HG03108 (cell line): ENCODE measurements around the gene AMER3.
A peak's percentile ranks its signal among the peaks of the same experiment; 100 is the strongest.
"Not testable (repeated sequence)": the region's sequence is repeated elsewhere in the genome, so short reads cannot be mapped to it uniquely, and the experiment has no call there.

ENCODE experiments used
- ATAC-seq: cut with Tn5 transposase; IDR thresholded peaks from one replicate; pipeline ENCODE4 v1.9.1; 2021; ENCODE audit warnings: moderate library complexity; ENCODE audit not compliant: unreplicated experiment

AMER3 gene, protein sequence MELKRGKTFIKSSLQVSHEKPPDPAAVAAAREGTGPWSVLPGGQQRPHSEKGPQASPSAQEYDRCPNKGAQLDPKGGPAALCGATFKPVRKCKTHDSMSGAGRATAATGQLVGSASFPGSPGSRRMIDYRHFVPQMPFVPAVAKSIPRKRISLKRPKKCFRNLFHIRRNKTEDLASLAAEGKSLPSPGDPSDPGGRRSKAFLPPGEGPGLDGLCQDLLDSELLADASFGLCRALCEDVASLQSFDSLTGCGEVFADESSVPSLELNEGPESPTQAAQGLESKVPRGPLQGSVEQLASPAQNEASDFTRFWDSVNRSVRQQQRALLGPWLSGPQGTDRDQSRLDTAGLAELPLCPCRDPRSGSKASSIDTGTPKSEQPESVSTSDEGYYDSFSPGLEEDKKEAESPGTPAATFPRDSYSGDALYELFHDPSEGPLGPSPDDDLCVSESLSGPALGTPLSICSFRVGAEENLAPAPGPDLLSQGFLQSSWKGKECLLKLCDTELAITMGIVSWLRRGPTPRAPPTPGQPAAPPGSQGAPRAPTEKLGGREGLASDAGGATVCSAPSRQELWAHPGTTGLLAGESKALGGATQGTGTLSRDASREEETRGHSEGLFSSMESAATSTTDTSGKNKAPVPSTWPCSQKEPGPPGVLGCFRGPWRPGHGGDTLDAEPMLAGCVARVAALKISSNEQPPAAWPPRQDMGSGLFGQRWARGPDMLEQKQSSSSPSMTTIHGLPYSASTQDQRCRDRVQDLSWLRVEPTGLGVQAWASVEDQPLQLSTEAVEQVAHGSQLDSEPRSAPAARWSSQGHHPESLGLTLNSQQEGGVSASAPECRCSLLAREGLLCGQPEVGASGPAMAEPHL

DNA sequence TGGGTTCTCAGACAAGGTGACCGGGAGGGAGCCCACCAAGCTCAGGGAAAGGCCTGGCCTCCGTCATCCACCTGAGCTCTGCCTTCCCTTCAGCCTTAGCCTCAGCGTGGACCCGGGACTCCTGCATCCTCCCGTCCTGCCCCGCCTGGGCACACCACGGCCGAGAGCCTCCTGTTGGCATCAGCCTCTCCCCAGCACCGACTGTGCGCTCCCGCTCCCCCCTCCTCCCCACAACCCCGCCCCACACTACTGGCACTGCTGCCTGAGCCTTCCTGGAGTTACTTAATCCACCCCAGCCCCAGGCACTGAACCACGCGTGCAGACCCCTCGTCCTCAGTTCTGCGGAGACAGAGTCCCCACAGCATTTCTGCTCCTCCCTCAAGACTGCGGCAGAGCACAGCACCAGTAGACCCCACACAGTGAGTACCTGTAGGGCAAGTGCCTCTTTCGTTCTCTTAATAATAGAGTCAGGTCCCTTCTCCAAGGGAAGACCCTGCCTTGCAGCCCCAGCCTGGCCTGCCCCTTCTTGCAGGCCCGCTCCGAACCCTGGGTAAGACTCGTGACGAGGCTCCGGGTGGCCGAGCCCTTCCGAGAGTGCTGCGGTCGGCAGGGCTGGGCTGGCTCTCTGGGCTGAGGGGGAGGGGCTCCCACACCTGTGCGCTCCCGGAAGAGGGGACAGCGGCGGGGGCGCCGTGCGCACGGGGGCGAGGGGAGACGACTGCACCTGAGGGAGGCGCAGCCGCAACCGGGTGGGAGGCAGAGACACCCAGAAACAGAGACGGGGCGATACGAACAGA lies at the start of gene AMER3:
Gene AMER3, plus strand, starts transcription at position 285 of the 797 bp plus-strand sequence. CDS start 6,533 bp downstream, outside the sequence.
- ATAC-seq: no peak

DNA sequence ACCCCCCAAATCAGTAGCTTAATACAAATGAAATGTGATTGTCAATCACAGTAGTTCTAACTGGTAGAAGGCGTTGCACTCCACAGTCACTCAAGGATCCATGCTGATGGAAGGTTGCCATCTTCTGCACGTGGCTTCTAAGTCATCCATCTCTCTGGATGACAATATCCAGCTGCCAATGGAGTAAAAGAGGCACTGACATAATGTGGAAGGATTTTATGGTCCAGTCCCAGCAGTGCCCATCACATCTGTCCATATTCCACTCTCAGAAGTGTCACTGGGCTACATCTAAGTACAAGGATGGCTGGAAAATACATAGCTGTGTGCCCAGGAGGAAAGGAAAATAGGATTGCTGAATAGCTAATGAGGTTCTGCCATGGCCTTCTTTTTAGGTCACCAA lies 40.5 kb upstream of the AMER3 start:
- not testable (repeated sequence) for ATAC-seq

DNA sequence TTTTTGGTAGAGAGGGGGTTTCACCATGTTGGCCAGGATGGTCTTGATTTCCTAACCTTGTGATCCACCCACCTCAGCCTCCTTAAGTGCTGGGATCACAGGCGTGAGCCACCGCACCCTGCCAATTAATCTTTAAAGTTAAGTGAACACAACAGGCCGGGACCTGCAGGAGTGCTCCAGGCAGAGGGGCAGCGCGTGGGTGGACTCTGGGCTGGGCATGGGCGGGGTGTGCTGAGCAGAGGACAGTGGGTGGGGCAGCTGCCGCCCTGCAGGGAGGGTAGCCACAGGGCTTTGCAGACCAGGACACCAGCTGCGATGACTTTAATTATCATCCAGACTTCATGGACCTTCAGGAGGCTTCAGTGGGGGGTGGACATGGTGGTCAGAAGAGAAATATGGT lies 35.3 kb upstream of the AMER3 start:
- ATAC-seq: no peak

DNA sequence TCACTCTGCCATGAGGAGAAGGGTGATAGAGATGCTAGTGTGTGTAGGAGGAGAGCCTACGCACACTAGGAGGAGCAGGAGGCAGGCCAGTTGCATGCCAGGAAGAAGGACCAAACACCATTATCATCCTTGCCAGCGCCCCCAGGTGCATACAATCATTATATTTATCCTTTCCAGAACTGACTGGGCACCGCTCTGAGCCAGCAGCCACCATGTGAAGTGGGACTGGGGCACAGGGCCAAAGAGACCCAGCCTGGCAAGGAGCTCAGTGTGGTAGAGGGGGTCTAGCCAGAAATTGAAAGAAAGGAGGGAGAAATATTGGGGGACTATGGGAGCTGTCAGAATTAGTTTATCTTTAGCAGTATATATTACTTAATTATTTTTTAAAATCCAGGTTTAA lies 34.8 kb upstream of the AMER3 start:
- ATAC-seq: no peak

DNA sequence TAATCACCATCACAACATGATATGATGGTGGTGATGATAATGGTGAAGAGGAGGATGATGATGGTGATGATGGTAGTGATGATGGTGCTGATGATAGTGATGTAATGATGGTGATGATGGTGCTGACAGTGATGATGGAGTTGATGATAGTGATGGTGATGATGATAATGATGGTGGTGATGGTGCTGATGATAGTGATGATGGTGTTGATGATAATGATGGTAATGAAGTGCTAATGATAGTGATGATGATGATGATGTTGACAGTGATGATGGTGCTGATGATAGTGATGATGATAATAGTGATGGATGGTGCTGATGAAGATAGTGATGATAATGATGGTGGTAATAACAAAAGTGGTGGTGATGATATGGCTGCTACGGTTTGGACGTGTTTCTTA lies 30.9 kb upstream of the AMER3 start:
- no peak for ATAC-seq

DNA sequence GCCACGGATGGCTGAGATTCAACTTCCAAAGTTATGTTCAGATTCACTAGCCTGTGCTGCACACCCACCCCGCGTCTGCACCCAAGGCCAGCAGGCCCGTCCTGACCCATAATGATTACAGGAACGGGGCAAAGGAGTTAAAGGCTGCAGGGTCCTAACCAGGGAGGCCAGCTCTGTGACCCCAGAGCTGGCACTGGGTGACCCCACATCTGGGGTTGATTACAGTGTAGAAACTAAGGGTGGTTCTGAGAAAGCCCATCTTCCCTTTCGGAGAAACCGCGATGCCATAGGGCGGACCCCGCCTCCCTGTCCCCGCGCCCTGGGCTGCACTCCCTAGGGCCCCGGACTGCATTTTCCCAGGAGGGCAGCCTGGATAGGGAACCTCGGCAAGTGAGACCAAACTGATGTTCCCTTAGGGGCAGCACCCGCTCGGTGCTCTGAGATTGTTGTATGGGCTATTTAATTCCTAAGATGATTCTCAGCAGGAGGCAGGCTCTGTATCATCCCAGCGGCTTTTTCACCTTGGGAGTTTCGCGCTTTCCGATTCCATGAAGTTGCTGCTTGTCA lies 28.6 kb upstream of the AMER3 start:
- ATAC-seq: no peak

DNA sequence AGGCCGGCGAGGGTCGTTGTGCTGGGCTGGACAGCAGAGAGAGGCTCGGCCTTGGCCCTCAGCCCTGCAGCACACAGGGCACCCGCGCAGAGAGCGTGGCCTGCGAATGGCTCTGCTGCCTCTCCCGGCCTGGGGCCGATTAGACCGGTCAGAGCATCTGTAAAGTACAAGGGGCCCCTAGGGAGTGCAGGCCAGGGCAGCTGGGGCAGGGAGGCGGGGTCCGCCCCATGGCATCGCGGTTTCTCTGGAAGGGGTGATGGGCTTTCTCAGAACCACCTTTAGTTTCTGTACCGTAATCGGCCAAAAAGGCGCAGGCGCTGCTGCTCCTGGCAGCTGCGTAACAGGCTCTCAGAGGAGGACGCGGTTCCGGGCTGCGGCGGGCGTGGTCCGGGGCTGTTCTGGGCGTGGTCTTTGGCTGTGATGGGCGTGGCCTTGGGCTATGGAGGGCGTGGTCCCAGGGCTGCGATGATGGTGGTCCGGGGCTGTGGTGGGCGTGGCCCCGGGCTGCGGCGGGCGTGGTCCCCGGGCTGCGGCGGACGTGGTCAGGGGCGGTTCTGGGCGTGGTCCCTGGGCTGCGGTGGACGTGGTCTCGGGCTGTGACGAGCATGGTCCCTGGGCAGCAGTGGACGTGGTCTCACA lies 27.9 kb upstream of the AMER3 start:
- ATAC-seq: peak; percentile 96

DNA sequence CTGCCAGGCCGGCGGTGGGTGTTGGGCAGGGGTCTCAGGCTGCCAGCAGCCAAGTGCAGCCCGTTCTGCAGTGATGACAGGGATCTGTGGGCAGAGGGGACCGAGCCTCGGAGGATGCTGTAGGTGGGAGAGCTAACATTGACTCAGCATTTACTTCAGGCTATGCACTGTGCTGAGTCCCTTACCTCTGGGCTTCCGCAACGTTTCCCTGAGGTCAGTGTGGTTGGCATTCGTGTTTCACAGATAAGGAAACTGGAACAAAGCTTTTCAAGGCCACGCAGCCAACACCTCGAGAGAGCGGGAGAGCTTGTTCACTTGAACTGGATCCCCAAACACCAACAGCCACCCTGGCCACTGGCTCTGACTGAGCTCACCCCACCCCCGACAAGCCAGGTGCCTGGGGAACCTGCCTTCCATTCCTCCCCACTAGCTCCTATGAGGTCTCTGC lies 27.3 kb upstream of the AMER3 start:
- ATAC-seq: no peak

DNA sequence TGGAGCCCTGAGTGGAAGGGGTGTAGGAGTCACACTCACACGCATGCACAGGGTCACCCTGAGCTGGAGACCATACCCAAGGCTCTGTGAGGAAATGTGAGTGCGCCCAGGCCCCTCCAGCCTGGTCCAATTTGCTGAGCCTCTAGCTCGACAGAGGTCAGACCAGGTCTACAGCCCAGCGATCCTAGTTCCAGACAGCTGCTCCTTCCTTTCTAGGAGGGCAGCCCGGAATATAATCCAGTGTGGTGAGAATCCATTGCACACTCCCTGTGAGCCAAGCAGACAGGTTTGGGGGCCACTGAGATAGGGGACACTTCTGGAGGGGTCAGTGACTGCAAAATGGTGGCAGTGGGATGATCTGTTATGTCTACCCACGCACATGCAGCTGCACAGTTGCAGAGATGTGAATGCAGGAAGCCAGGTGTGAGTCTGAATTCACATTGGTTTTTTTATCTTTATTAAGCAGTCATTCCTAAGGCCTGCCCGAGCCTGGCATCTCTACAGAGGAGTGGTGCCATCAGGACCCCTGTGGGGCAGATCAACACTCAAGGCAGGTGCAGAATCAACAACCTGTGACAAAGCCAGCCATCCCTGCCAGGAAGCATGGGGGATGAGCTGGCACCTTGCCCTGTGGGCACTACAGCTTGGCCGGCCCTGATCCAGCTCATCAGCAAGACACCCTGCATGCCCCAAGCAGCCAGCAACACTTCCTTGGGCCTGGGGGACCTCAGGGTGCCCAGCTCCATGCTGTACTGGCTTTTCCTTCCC lies 26.6 kb upstream of the AMER3 start, which contains the start of gene GPR148:
Gene GPR148, plus strand, starts transcription at position 522 of the 768 bp plus-strand sequence. Its CDS starts 82 bp downstream, at position 604.
- no peak for ATAC-seq

DNA sequence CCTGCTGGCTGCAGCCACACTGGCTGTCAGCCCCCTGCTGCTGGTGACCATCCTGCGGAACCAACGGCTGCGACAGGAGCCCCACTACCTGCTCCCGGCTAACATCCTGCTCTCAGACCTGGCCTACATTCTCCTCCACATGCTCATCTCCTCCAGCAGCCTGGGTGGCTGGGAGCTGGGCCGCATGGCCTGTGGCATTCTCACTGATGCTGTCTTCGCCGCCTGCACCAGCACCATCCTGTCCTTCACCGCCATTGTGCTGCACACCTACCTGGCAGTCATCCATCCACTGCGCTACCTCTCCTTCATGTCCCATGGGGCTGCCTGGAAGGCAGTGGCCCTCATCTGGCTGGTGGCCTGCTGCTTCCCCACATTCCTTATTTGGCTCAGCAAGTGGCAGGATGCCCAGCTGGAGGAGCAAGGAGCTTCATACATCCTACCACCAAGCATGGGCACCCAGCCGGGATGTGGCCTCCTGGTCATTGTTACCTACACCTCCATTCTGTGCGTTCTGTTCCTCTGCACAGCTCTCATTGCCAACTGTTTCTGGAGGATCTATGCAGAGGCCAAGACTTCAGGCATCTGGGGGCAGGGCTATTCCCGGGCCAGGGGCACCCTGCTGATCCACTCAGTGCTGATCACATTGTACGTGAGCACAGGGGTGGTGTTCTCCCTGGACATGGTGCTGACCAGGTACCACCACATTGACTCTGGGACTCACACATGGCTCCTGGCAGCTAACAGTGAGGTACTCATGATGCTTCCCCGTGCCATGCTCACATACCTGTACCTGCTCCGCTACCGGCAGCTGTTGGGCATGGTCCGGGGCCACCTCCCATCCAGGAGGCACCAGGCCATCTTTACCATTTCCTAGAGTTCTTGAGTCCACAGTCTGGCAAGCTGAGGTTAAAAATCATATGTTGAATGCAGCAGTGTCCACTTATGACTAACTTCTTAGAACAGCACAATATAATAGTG lies 25.7 kb upstream of the AMER3 start:
- no peak for ATAC-seq

DNA sequence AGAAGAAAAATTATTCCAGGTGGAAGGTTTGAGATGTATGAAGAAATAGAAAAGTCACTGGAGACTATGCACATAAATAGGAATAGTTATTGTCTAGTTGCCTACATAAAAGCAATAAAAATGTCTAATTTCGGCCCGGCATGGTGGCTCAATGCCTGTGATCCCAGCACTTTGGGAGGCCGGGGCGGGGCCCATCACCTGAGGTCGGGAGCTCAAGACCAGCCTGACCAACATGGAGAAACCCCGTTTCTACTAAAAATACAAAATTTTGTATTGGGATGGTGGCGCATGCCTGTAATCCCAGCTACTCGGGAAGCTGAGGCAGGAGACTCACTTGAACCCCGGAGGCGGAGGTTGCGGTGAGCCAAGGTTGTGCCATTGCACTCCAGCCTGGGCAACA lies 23.1 kb upstream of the AMER3 start:
- not testable (repeated sequence) for ATAC-seq

DNA sequence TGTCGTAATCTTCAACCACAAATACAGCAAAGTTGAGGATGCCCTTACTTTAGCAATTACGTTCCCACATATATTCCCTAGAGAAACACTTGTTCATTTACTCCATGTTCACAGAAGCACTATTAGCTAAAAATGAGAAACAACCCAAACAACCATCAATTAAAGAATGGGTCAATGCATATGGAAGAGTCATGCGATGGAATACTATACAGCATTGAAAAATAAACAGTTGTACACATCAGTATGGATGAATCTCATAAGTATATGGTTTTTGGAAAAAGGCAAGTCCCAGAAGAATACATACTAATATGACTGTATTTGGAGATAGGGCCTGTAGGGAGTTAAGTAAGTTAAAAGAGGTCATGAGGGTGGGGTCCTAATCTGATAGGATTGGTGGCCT lies 20.1 kb upstream of the AMER3 start:
- ATAC-seq: no peak

DNA sequence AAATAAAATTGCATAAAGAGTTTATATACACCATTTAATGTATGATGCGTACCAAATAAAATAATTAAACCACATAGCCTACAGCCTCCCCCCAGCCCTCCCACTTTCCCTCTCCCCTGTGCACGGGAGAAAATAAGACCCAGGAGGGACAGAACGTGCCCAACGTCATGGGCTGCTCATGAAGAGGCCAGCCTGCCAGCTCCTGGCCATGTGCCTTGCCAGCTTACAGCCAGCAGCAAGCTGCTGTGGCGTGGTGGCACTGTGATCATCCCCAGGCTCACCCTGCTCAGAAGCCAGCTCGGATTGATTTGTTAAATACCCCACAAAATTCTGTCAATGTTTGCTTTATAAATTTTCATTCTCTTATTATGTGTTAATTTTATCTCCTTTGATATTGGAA lies 18.9 kb upstream of the AMER3 start:
- no peak for ATAC-seq

DNA sequence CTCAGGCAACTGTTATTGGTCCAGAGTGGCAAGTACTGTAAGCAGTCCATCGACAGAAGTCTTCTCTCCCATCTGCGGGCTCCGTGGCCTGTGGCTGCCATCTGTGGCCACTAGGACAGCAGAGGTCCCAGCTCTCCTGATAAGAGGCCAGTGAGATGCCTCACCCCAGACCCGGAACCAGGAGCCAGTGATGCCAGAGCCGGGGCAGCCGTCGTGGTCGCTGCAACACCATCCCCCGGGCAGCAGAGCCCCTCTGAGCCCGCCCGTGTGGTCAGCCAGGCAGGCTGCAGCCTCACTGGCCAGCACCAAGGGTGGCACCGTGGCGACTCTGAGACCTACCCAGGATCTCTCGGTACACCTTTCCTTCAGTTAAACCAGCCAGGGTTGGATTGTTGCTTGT lies 17.7 kb upstream of the AMER3 start:
- ATAC-seq: no peak

DNA sequence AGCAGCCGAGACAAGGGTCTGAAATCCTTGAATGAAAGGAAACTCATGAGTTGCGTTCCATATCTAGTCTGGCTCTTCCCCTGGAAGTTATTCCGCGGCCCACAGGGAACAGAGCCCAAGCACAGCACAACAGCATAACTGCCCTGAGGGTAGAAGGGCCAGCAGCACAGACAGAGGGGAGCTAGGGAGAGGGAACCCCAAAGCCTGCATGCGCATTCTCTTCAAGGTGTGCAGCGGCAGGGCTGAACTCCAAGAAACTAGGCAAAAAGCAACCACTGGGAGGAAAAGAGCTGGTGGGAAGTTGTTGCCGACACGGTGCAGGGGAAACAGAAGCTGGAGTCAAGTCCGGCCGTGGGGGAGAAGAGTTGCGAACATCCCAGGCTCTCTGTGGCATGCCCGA lies 14.7 kb upstream of the AMER3 start:
- no peak for ATAC-seq

DNA sequence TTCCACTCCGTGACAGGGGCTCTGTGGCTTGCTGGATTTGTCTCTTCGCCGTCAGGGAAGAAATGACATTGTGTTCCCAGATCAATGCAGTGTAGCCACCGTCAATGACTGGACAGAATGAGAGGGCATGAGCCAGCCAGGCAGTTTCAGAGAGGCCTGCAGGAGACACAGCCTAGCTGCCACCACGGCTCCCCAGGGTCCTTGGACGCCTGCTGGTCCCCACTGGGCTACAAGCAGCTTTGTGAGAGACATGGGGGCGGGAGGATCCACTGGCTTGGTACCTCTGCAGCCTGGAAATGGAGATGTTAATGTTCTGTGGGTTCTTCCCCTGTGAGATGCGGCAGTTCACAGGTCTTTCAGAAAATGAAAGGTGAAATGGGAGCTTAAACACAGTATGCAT lies 12.1 kb upstream of the AMER3 start:
- no peak for ATAC-seq

DNA sequence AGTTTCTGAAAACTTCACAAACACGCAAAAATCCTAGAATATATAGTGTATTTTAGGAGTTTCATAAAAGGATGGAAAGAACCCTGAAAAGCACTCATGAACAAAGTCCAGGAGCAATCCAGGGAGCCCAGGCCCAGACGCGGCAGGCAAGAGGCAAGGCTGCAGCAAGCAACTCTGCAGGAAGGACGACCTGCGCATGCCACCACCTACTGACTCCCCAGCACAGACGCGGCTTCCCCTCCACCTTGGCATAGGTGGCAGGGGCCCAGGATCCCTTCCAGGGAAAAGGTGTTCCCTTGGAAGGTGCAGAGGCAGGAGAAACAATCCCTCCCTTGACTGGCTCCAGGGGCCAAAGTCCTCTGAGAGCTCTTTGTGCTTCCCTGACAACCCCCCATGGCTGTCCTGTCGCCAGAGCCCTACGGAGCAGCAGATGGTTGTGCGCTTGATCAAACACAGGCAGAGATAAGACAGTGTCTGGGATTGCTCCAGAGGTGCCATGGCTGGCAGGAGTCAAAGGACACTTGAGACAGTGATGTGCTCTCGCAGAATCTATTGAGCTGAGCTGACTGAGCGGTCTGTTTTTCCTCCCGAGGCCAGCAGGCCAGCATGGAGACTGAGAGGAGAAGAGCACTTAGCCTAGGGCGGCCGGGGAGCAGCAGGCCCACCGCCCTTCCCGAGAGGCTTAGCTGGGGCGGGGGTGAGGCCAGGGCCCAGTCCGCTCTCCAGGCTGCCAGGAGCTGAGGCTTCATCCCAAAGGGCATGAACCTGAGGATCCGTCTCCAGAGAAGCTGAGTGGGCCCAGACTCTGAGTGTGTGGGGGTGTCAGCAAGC lies 10.8 kb upstream of the AMER3 start:
- no peak for ATAC-seq
